K562 (cell line): ENCODE measurements around the gene TAF11L2. TPM values are rescaled to one million over a fixed set of nuclear protein-coding genes. Genes with fewer than 3 reads are reported as not detected.

ENCODE experiments used
- ATAC-seq: fragments of 200-7000 bp; cut with Tn5 transposase; 3 replicates; pipeline ENCODE4 v1.9.1; 2020; ENCODE audit warnings: moderate library complexity
- BruUV-seq: library from RNA; stranded (reverse); fragments of 400-500 nt; replicated peaks from 2 replicates; lab custom pipeline; 2021; lab: Mats Ljungman, UMichigan
- CTCF ChIA-PET: fragments of 300-600 bp; formaldehyde crosslinking; extraction: SDS; loops from one replicate; lab custom pipeline; 2021; ENCODE audit warnings: low intra/inter-chr PET ratio; lab: Yijun Ruan, JAX
- POLR2A ChIA-PET: fragments of 300-600, 350-650 bp; sonication (Branson Sonifier 250); formaldehyde crosslinking; extraction: SDS; loops from one replicate; lab custom pipeline; 2021; ENCODE audit warnings: antibody characterized with exemption, inconsistent platforms; lab: Yijun Ruan, JAX
- DNase-seq, 4 experiments: peaks; one replicate each; pipeline versions ENCODE4 v3.0.0 to v3.0.0-alpha.2; 2011 to 2018; ENCODE audit warnings: low spot score in 3 of 4, mixed read lengths in 3 of 4; ENCODE audit errors: extremely low read depth in 1 of 4
- FAIRE-seq: peaks from 2 replicates; lab custom pipeline; 2011; peaks lifted over from hg19 to GRCh38; lab: Jason Lieb, UNC
- H2AFZ ChIP-seq: 2 replicates; pipeline ENCODE4 v1.6.0; 2011; ENCODE audit warnings: low read depth, low read length, control low read depth, inconsistent platforms
- H3K27ac ChIP-seq: fragments of 200-600 bp; 3 replicates; pipeline ENCODE4 v1.8.0; 2011; ENCODE audit warnings: low read depth, mild to moderate bottlenecking, control low read depth, inconsistent platforms, low read length, moderate library complexity, mixed read lengths; ENCODE audit errors: extremely low read depth
- H3K27me3 ChIP-seq, 2 experiments: fragments of 300-600 bp in 1 of 2; 2 replicates in 1 of 2; 3 replicates in 1 of 2; pipeline versions ENCODE4 v1.6.0 to v1.8.0; 2011; ENCODE audit warnings: inconsistent platforms in 2 of 2, low read length in 2 of 2, mild to moderate bottlenecking in 1 of 2, mixed read lengths in 1 of 2, moderate library complexity in 1 of 2; ENCODE audit not compliant: control insufficient read depth in 2 of 2, insufficient read depth in 2 of 2
- H3K36me3 ChIP-seq: fragments of 300-600 bp; 3 replicates; pipeline ENCODE4 v1.8.0; 2011; ENCODE audit warnings: mild to moderate bottlenecking, low read length, inconsistent platforms; ENCODE audit not compliant: control insufficient read depth, insufficient read depth
- H3K4me1 ChIP-seq, 2 experiments: fragments of 200-600 bp in 1 of 2; replicated peaks in 1 of 2; 2 replicates in 1 of 2; 3 replicates in 1 of 2; pipeline versions ENCODE4 v1.5.1 to v1.8.0; 2011; ENCODE audit warnings: inconsistent platforms in 2 of 2, low read length in 2 of 2, mild to moderate bottlenecking in 1 of 2, mixed read lengths in 1 of 2, moderate library complexity in 1 of 2; ENCODE audit not compliant: control insufficient read depth in 2 of 2, insufficient read depth in 2 of 2
- H3K4me2 ChIP-seq: 2 replicates; pipeline ENCODE4 v1.6.1; 2011; ENCODE audit warnings: low read length, control low read depth, inconsistent platforms, mixed read lengths; ENCODE audit not compliant: insufficient read depth
- H3K4me3 ChIP-seq: fragments of 200-600 bp; sonication (generic), shearing (Covaris generic); 2 replicates; pipeline ENCODE4 v1.5.1; 2016; ENCODE audit warnings: control low read depth, inconsistent platforms
- H3K79me2 ChIP-seq: fragments of 200-600 bp; 3 replicates; pipeline ENCODE4 v1.8.0; 2011; ENCODE audit warnings: low read length, inconsistent platforms; ENCODE audit not compliant: control insufficient read depth, insufficient read depth
- H3K9ac ChIP-seq, 2 experiments: 2 replicates each; pipeline versions ENCODE4 v1.6.0 to v1.6.1; 2011; ENCODE audit warnings: low read depth in 2 of 2, low read length in 2 of 2, control low read depth in 1 of 2, inconsistent platforms in 1 of 2, mild to moderate bottlenecking in 1 of 2, mixed read lengths in 1 of 2; ENCODE audit not compliant: insufficient read depth in 1 of 2
- H3K9me1 ChIP-seq: one replicate; pipeline ENCODE4 v1.6.0; 2011; ENCODE audit warnings: inconsistent platforms, mild to moderate bottlenecking, low read length, moderate library complexity; ENCODE audit not compliant: control insufficient read depth, insufficient read depth
- H3K9me3 ChIP-seq: replicated peaks from 2 replicates; pipeline ENCODE4 v1.5.1; 2011; ENCODE audit warnings: low read depth, low read length, inconsistent platforms; ENCODE audit not compliant: control insufficient read depth, insufficient read depth
- H4K20me1 ChIP-seq: replicated peaks from 2 replicates; pipeline ENCODE4 v1.6.1; 2011; ENCODE audit warnings: low read length, inconsistent platforms, mixed read lengths; ENCODE audit not compliant: control insufficient read depth, insufficient read depth
- BDP1 ChIP-seq: IDR thresholded peaks from 3 replicates; pipeline ENCODE4 v1.6.1; 2011; ENCODE audit not compliant: insufficient read length, insufficient read depth
- LARP7 ChIP-seq: fragments of 450-650 bp; IDR thresholded peaks from 2 replicates; pipeline ENCODE4 v1.6.1; 2016
- MITF ChIP-seq: IDR thresholded peaks from 2 replicates; pipeline ENCODE4 v1.6.1; 2014; ENCODE audit warnings: antibody characterized with exemption
- NFRKB ChIP-seq: fragments of 450-650 bp; IDR thresholded peaks from 2 replicates; pipeline ENCODE4 v1.6.1; 2016; ENCODE audit warnings: low read depth
- NR4A1 ChIP-seq, 2 experiments: fragments of 250-450 bp in 1 of 2; fragments of 450-650 bp in 1 of 2; sonication (Bioruptor Pico) in 1 of 2; IDR thresholded peaks; 2 replicates each; pipeline versions ENCODE4 v1.4.0 to v1.6.1; 2016 to 2020; ENCODE audit warnings: mild to moderate bottlenecking in 2 of 2, missing compliant biosample characterization in 1 of 2, missing genetic modification characterization in 1 of 2, moderate library complexity in 1 of 2
- POU5F1 ChIP-seq: fragments of 150-350 bp; IDR thresholded peaks from 2 replicates; pipeline ENCODE4 v1.6.1; 2014; ENCODE audit warnings: borderline replicate concordance, low read length, low read depth, mild to moderate bottlenecking; ENCODE audit not compliant: partially characterized antibody
- PTTG1 ChIP-seq: fragments of 450-650 bp; IDR thresholded peaks from 2 replicates; pipeline ENCODE4 v1.6.1; 2016; ENCODE audit warnings: low read depth, mild to moderate bottlenecking, missing genetic modification characterization, missing compliant biosample characterization
- ZFP36 ChIP-seq: fragments of 150-350 bp; IDR thresholded peaks from 2 replicates; pipeline ENCODE4 v1.6.1; 2018; ENCODE audit warnings: low read length, low read depth; ENCODE audit not compliant: partially characterized antibody
- ZNF175 ChIP-seq: fragments of 200-800 bp; sonication (Bioruptor generic); IDR thresholded peaks from 2 replicates; pipeline ENCODE4 v1.6.1; 2016; ENCODE audit warnings: low read depth, mild to moderate bottlenecking, missing genetic modification characterization, missing compliant biosample characterization
- ZNF197 ChIP-seq: fragments of 200-800 bp; sonication (Bioruptor generic); IDR thresholded peaks from 2 replicates; pipeline ENCODE4 v1.6.1; 2016; ENCODE audit warnings: low read depth, missing genetic modification characterization, missing compliant biosample characterization
- ZNF76 ChIP-seq: fragments of 250-450 bp; sonication (Bioruptor Pico); IDR thresholded peaks from 2 replicates; pipeline ENCODE4 v1.4.0; 2020; ENCODE audit warnings: mild to moderate bottlenecking, moderate library complexity, borderline replicate concordance
- WGBS: fragments of 100-300 bp; shearing (Covaris generic); methylation state at CpG from one replicate; pipeline ENCODE4 v1.1.6; 2016; ENCODE audit warnings: low coverage, mixed read lengths; ENCODE audit not compliant: insufficient coverage; ENCODE audit errors: missing lambda C conversion rate; 5-methylcytosine and 5-hydroxymethylcytosine counted together
- in situ Hi-C: fragments of 300-500 bp; cut with MboI; formaldehyde crosslinking; loops from 4 replicates; pipeline ENCODE4 v1.15.0; 2018; ENCODE audit warnings: inconsistent platforms, mixed read lengths
- intact Hi-C: fragments of 100-400 bp; cut with micrococcal nuclease; formaldehyde crosslinking; loops from 2 replicates; pipeline ENCODE4 v1.14.2; 2022
- polyA plus RNA-seq, 8 experiments: library from polyadenylated mRNA; depleted of rRNA in 4 of 8; stranded (reverse) in 5 of 8; unstranded in 3 of 8; fragments of >200 nt; fragmentation: Nextera tagmentation in 2 of 8; fragmentation: Illumina TruSeq in 1 of 8; extraction: Ambion mirVana in 2 of 8; extraction: Trizol in 1 of 8; gene quantifications; 2 replicates each; pipeline versions ENCODE4 v1.2.1 to v1.2.3, GENCODE V29; 2011 to 2014; ENCODE audit warnings: inconsistent platforms in 1 of 8, missing spikeins in 1 of 8
- total RNA-seq, 7 experiments: library from RNA; depleted of rRNA in 6 of 7; stranded (reverse); fragments of >200 nt in 6 of 7; fragmentation: Illumina TruSeq in 2 of 7; extraction: Trizol in 2 of 7; gene quantifications; 2 replicates each; pipeline versions ENCODE4 v1.2.1 to v1.2.3, GENCODE V29; 2011 to 2021; ENCODE audit warnings: low replicate concordance in 1 of 7

The TAF11L2 gene
- total and polyA plus RNA-seq, 9 of the 15 experiments (the other 6 are each of a cell fraction or from before 2014, with no cell fraction given): not detected

GRCh38 chr5:17497446-17497845 is 585 bp upstream of the TAF11L2 start:
- no peak overlapping the region for H3K27ac ChIP-seq
- WGBS: 0% methylated on average over 4 of the region's 4 CpGs
- in situ Hi-C loops: loop anchor here (25.0 kb wide), 1 partner anchor 815 kb away; no protein-coding TSS in a partner anchor
- DNase-seq: no peak
- H3K36me3 ChIP-seq: no peaks in the 10 kb centered on the region
- H3K9me3 ChIP-seq: no peaks in the 10 kb centered on the region
- no peak for TF ChIP-seq ZNF197 (CRISPR knock-in tag)
- TF ChIP-seq LARP7: no peak
- no peak for TF ChIP-seq ZNF76 (CRISPR knock-in tag)
- no peak for TF ChIP-seq PTTG1 (tag)
- TF ChIP-seq POU5F1: no peak
- TF ChIP-seq MITF: no peak
- TF ChIP-seq ZNF175 (CRISPR knock-in tag): no peak
- TF ChIP-seq BDP1: no peak
- no peak for TF ChIP-seq NR4A1 (CRISPR knock-in tag; IDR thresholded peaks at IDR 0.05)
- TF ChIP-seq NR4A1 (tag; IDR thresholded peaks at IDR 0.05): no peak
- TF ChIP-seq NFRKB: no peak
- no peak for TF ChIP-seq ZFP36
- TF ChIP-seq, all 486 proteins: peak for 0
- FAIRE-seq (no peak), ATAC-seq (no peak)
- no peaks in the 10 kb centered on the region for H4K20me1 ChIP-seq
- H2AFZ ChIP-seq: no peak overlapping the region
- H3K4me3 ChIP-seq: no peak overlapping the region
- no peaks in the 10 kb centered on the region for H3K9me1 ChIP-seq
- H3K27me3 ChIP-seq: no peaks in the 10 kb centered on the region; a peak in 1 of 5 replicates
- H3K79me2 ChIP-seq: no peaks in the 10 kb centered on the region
- no peak overlapping the region for H3K9ac ChIP-seq
- H3K4me1 ChIP-seq: no peaks in the 10 kb centered on the region
- ChIA-PET POLR2A (no interaction called here), CTCF (no interaction called here)
- intact Hi-C loops: no loop called here
- H3K4me2 ChIP-seq: no peak overlapping the region
- BruUV-seq: no TSS peak
